HG02571 (cell line): ENCODE data around the gene EVI5.
"Not testable (repeated sequence)": the region's sequence is repeated elsewhere in the genome, so short reads cannot be mapped to it uniquely, and the experiment has no call there.

ENCODE experiments used
- ATAC-seq: cut with Tn5 transposase; IDR thresholded peaks from one replicate; pipeline ENCODE4 v1.9.1; 2021; ENCODE audit warnings: mild to moderate bottlenecking, moderate library complexity; ENCODE audit not compliant: unreplicated experiment

The EVI5 gene

GRCh38 chr1:92695104-92695503, 89.8 kb downstream of the EVI5 start:
- ATAC-seq = no peak

DNA sequence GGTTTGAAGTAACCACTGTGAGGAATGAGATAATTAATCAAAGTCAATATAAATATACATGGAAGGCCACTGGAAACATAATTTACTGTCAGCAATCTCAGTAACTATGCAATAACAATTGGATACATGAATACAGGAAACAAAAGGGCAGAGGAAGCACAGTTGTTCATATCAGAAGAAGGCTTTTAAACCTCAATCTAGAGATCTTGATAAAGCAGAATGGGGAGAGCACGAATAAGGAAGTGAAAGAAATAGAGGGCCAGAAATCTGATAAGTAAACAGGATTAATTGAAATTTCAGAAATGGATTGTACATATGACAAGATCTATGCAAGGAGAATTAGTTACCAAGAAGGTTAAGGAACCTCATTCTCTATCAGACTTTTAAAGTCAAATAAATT, 93.0 kb downstream of the EVI5 start:
- ATAC-seq = no peak

DNA sequence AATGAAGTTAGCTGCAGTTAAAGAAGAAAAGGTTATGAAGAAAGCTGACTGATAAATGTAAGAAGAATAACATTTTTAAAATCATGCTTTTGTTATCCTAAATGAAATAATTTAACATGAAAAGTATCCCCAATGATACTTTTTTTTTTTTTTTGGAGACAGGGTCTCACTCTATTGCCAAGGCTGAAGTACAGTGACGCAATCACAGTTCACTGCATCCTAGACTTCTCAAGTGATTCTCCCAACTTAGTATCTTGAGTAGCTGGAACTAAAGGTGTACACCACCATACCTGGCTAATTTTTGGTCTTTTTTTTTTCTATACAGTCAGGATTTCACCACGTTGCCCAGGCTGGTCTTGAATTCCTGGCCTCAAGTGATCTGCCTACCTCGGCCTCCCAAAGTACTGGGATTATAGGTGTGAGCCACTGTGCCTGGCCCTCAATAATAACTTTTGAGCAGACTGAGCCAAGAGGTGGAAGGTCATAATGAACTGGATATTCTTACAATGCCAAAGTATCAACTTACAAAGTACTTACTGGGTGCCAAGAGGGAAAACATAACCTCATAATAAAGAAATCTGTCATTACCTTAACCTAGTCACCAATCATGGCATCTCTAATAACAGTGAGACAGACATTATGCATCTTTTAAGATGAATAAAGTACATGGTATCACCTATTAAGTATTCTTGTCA, 94.5 kb downstream of the EVI5 start:
- ATAC-seq = no peak

- no peak for ATAC-seq
Measured at GRCh38 chr1:92679980-92680379, 104.9 kb downstream of the EVI5 start.

GRCh38 chr1:92663775-92664174, 121.1 kb downstream of the EVI5 start:
- no peak for ATAC-seq

GRCh38 chr1:92662048-92662447, 122.9 kb downstream of the EVI5 start:
- no peak for ATAC-seq

DNA sequence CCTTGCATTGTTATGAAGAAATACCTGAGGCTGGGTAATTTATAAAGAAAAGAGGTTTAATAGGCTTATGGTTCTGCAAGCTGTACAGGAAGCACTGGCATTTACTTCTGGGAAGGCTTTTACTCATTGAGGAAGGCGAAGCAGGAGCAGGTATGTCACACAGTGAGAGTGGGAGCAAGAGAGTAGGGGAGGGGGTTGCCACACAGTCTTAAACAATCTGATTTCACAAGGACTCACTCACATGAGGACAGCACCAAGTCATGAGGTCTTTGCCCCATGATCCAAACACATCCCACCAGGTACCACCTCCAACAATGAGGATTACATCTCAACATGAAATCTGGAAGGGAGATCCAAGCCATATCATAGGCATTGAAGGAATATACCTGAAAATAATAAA, 127.2 kb downstream of the EVI5 start:
- no peak for ATAC-seq

GRCh38 chr1:92655197-92655801, 129.6 kb downstream of the EVI5 start:
- ATAC-seq = no peak

- ATAC-seq = no peak
Measured at GRCh38 chr1:92653605-92654381, 131.1 kb downstream of the EVI5 start.

DNA sequence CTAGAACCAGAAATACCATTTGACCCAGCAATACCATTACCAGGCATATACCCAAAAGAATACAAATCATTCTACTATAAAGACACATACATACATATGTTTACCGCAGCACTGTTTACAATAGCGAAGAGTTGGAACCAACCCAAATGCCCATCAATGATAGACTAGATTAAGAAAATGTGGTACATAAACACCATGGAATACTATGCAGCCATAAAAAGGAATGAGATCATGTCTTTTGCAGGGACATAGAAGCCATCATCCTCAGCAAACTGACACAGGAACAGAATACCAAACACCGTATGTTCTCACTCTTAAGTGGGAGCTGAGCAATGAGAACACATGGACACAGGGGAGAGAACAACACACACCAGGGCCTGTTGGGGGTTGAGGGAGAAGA, 144.2 kb downstream of the EVI5 start:
- not testable (repeated sequence) for ATAC-seq

DNA sequence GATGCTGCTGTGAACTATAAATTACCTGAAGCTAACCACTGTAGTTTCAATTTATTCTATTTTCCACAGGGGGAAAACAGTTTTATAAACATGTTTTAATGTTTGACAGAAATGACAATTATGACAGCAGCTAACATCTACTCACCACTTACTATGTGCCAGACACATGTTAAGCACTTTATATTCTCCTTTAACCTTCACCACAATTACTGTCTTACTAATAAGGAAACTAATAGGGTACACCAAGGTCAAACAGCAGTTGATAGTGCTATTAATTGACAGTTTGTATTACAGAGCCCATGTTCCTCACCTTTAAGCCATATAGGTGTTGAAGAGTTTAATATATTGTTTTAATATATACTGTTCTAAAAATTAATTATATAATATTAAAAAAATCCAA, 146.4 kb downstream of the EVI5 start:
- no peak for ATAC-seq

DNA sequence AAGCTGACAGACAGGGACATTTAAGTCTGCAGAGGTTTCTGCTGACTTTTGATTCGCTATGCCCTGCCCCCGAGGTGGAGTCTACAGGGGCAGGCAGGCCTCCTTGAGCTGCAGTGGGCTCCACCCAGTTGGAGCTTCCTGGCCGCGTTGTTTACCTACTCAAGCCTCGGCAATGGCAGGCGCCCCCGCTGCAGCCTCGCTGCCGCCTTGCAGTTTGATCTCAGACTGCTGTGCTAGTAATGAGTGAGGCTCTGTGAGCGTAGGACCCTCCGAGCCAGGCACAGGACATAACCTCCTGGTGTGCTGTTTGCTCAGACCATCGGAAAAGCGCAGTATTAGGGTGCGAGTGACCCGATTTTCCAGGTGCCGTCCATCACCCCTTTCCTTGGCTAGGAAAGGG, 149.7 kb downstream of the EVI5 start:
- ATAC-seq = not testable (repeated sequence)

DNA sequence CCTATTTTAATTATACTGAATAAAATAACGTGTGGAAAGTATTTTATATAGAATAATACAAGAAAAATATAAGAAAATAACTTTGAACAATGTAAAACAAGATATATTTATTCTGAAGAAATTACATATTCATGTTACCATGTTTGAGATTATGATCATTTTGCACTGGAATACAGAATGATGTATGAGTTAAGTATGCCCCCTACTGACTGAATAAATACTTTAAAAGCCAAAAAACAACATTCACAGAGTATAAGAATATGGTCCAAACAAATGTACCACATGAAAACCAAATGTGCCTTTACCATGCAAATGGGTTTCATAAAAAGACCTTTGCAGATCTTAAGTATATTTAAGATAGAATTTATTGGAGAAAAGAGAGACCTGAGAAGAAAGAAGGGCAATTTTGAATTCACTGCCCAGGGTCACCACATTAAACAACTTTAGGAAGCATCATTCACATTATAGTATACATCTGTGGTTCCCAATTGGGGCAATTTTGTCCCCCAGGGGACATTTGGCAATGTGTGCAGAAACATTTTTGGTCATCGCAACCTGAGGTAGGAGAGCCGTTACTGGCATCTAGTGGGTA, 161.6 kb downstream of the EVI5 start:
- ATAC-seq = no peak

DNA sequence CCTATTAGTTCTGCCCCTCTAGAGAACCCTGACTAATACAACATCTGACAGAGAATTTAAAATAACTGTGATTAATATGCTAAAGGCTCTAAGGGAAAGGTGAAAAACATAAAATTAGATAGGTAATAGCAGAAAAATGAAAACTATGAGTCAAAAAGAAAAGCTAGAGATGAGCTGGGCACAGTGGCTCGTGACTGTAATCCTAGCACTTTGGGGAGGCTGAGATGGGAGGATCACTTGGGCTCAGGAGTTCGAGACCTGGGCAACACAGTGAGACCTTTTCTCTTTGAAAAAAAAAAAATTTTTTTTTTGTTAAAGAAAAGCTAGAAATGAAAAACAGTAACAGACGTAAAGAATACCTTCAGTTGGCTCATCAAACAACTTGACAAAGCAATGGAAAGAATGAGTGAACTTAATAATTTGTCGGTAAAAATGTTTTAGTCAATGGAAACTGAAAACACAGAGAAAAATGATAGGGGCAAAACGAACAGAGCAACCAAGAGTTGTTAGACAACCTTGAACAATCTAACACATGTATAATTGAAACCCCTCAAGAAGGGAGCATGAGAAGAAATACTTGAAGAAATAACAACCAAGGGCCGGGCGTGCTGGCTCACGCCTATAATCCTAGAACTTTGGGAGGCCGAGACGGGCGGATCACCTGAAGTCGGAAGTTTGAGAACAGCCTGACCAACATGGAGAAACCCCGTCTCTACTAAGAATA, 165.3 kb downstream of the EVI5 start:
- ATAC-seq = no peak

DNA sequence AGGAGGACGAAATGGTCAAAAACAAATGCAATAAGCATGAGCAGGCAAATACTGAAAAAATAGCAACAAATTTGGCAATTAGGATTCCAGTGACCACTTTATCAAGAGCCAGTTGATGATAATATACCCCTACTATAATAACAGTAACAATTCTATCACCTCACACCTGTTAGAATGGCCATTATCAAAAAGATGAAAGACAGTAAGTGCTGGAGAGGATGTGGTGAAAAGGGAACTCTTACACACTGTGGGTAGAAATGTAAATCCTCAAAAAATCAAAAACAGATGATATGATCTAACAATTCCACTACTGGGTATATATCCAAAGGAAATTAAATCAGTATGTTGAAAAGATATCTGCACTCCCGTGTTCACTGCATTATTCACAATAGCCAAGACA, 183.9 kb downstream of the EVI5 start:
- ATAC-seq = no peak

DNA sequence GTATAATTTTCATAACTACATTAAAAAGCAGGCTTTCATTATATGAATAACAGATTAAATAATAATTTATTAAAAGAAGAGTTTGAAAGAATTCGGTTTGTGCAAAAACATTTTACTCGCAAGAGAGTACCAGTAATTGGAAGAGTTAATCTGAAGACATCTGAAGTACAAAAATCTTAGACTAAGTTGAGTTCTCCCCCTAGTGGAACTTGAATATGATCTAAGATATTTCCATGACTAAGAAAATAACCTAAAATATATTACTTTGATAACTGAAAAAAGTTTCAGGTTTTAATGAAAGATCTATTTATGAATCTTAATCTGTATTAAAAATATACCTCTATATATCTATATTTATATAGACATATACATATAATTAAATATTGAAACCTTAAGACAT, 185.7 kb downstream of the EVI5 start:
- ATAC-seq = no peak

DNA sequence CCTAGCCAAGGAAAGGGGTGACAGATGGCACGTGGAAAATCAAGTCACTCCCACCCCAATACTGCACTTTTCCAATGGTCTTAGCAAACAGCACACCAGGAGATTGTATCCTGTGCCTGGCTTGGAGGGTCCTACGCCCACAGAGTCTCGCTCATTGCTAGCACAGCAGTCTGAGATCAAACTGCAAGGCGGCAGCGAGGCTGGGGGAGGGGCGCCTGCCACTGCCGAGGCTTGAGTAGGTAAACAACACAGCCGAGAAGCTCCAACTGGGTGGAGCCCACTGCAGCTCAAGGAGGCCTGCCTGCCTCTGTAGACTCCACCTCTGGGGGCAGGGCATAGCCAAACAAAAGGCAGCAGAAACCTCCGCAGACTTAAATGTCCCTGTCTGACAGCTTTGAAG, 195.5 kb downstream of the EVI5 start:
- not testable (repeated sequence) for ATAC-seq

DNA sequence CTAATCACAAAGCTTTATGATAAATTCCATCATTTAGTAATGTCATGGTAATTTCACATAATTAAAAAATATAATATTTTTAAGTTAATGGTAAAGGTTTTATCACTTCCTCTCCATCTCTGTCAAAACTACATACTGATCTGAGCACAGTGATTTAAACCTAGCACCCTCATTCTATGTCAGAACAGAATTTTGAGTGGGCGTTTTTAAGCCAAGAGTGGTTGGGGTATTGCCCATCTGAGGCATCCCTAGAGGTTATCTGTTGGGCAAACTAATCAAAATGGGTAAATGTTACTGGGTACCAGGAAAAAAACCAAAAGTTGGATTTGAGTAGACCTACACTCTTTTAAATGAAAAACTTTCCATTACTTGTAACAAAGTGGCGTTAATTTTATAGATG, 197.5 kb downstream of the EVI5 start:
- ATAC-seq = no peak

DNA sequence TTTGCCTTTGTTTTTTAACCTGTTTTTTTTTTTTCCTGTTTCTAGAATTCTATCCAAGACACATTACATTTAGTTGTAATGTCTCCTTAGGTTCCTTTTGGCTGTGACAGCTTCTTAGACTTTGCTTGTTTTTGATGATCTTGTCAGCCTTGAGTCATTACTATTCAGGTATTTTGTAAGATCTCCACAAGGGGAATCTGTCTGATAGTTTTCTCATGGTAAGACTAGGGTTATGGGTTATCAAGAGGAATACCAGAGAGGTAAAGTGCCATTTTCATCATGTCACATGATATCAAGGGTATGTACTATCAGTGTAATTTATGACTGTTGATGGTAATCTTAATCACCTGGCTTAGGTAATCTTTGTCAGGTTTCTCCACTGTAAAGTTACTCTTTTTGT, 199.1 kb downstream of the EVI5 start:
- ATAC-seq = no peak

GRCh38 chr1:92584810-92585209, 200.1 kb downstream of the EVI5 start:
- not testable (repeated sequence) for ATAC-seq
